B cell (primary cell): ENCODE measurements around the gene OVOL3. TPM values are rescaled to one million over a fixed set of nuclear protein-coding genes. Genes with fewer than 3 reads are reported as not detected.

Experiments
- ATAC-seq: fragments of 200-7000 bp; cut with Tn5 transposase; one replicate; pipeline ENCODE4 v1.10.0; 2021; ENCODE audit warnings: low read depth, mild to moderate bottlenecking, moderate number of reproducible peaks, moderate library complexity
- CTCF ChIA-PET: fragments of 350-600 bp; sonication (Branson Sonifier 250); formaldehyde crosslinking; loops from one replicate; lab custom pipeline; 2021; ENCODE audit warnings: antibody characterized with exemption, inconsistent platforms; lab: Charles Lee
- POLR2A ChIA-PET: fragments of 350-600 bp; sonication (Branson Sonifier 250); formaldehyde crosslinking; loops from one replicate; lab custom pipeline; 2021; ENCODE audit warnings: antibody characterized with exemption; lab: Charles Lee
- DNase-seq: peaks from one replicate; pipeline ENCODE4 v3.0.0; 2013
- H2AFZ ChIP-seq: 2 replicates; pipeline ENCODE4 v1.6.1; 2012; ENCODE audit warnings: mild to moderate bottlenecking, low read depth, low read length; ENCODE audit not compliant: insufficient read depth, poor library complexity, severe bottlenecking
- H3K27ac ChIP-seq, 2 donors: 1 replicate in 1 of 2; 2 replicates in 1 of 2; pipeline ENCODE4 v1.5.1; 2012 to 2013; ENCODE audit warnings: low read length in 2 of 2, mild to moderate bottlenecking in 2 of 2, moderate library complexity in 1 of 2
- H3K27me3 ChIP-seq, 4 experiments: fragments of 200-600 bp in 1 of 4; sonication (generic) in 1 of 4; replicated peaks in 1 of 4; 1 replicate in 2 of 4; 2 replicates in 2 of 4; pipeline versions ENCODE4 v1.6.1 to v1.7.0; 2013 to 2016; ENCODE audit warnings: low read length in 3 of 4, mild to moderate bottlenecking in 2 of 4, mixed read lengths in 1 of 4, moderate library complexity in 1 of 4; ENCODE audit not compliant: insufficient read depth in 4 of 4, control insufficient read depth in 3 of 4; ENCODE audit errors: control extremely low read depth in 1 of 4
- H3K36me3 ChIP-seq, 2 experiments: replicated peaks in 1 of 2; 1 replicate in 1 of 2; 2 replicates in 1 of 2; pipeline versions ENCODE4 v1.6.1 to v1.7.1; 2013; ENCODE audit warnings: low read length in 1 of 2; ENCODE audit not compliant: insufficient read depth in 2 of 2, control insufficient read depth in 1 of 2; ENCODE audit errors: control extremely low read depth in 1 of 2, extremely low read depth in 1 of 2
- H3K4me1 ChIP-seq, 2 donors: fragments of 200-600 bp in 1 of 2; sonication (generic) in 1 of 2; 1 replicate in 1 of 2; 2 replicates in 1 of 2; pipeline versions ENCODE4 v1.5.1 to v1.6.1; 2013 to 2017; ENCODE audit warnings: low read length in 2 of 2; ENCODE audit not compliant: control insufficient read depth in 2 of 2, insufficient read depth in 2 of 2
- H3K4me2 ChIP-seq: replicated peaks from 2 replicates; pipeline ENCODE3; 2012; ENCODE audit warnings: mild to moderate bottlenecking, low read depth, low read length; ENCODE audit not compliant: poor library complexity, severe bottlenecking
- H3K4me3 ChIP-seq, 5 experiments: fragments of 200-600 bp in 1 of 5; sonication (generic) in 1 of 5; 1 replicate in 3 of 5; 2 replicates in 2 of 5; pipeline versions ENCODE4 v1.5.1 to v1.7.0; 2011 to 2016; ENCODE audit warnings: low read length in 4 of 5, mild to moderate bottlenecking in 4 of 5, low read depth in 2 of 5, control low read depth in 1 of 5, moderate library complexity in 1 of 5; ENCODE audit not compliant: insufficient read depth in 1 of 5; ENCODE audit errors: control extremely low read depth in 1 of 5, extremely low read depth in 1 of 5
- H3K79me2 ChIP-seq: fragments of 200-600 bp; sonication (generic); one replicate; pipeline ENCODE4 v1.6.0; 2016; ENCODE audit warnings: low read length; ENCODE audit not compliant: control insufficient read depth, insufficient read depth
- H3K9ac ChIP-seq: fragments of 200-600 bp; sonication (generic); 2 replicates; pipeline ENCODE4 v1.6.1; 2017; ENCODE audit warnings: mild to moderate bottlenecking, low read length, moderate library complexity
- H3K9me3 ChIP-seq, 3 donors: one replicate each; pipeline versions ENCODE4 v1.6.1 to v1.7.1; 2013; ENCODE audit warnings: low read length in 2 of 3; ENCODE audit not compliant: control insufficient read depth in 2 of 3, insufficient read depth in 1 of 3; ENCODE audit errors: control extremely low read depth in 1 of 3
- H4K20me1 ChIP-seq: 2 replicates; pipeline ENCODE4 v1.6.0; 2012; ENCODE audit warnings: mild to moderate bottlenecking, low read length; ENCODE audit not compliant: insufficient read depth, control insufficient read depth, poor library complexity, severe bottlenecking
- H3K27ac Mint-ChIP-seq: one replicate; pipeline ENCODE4 v1.8.0; 2021; ENCODE audit warnings: mixed read lengths
- H3K27me3 Mint-ChIP-seq: one replicate; pipeline ENCODE4 v1.8.0; 2021; ENCODE audit warnings: mixed read lengths
- H3K4me1 Mint-ChIP-seq: one replicate; pipeline ENCODE4 v1.8.0; 2021; ENCODE audit warnings: mixed read lengths
- H3K4me3 Mint-ChIP-seq: one replicate; pipeline ENCODE4 v1.8.0; 2021; ENCODE audit warnings: mixed read lengths
- H3K9me3 Mint-ChIP-seq: one replicate; pipeline ENCODE4 v1.8.0; 2022; ENCODE audit warnings: mixed read lengths; ENCODE audit not compliant: insufficient read depth
- CTCF ChIP-seq: fragments of 200-600 bp; IDR thresholded peaks from one replicate; pipeline ENCODE4 v1.8.0; 2022; ENCODE audit warnings: antibody characterized with exemption, mild to moderate bottlenecking
- EZH2 ChIP-seq: IDR thresholded peaks from 2 replicates; pipeline ENCODE4 v1.6.1; 2012; ENCODE audit warnings: borderline replicate concordance, low read depth, mild to moderate bottlenecking, moderate library complexity, low read length; ENCODE audit not compliant: insufficient read depth, poor library complexity, severe bottlenecking
- WGBS: methylation state at CpG from one replicate; pipeline ENCODE4 v1.1.5; 2013; ENCODE audit warnings: missing lambda C conversion rate; ENCODE audit not compliant: insufficient coverage; 5-methylcytosine and 5-hydroxymethylcytosine counted together
- intact Hi-C: fragments of 100-400 bp; cut with micrococcal nuclease; formaldehyde crosslinking; loops from one replicate; pipeline ENCODE4 v1.10.0; 2022
- polyA plus RNA-seq: library from polyadenylated mRNA; depleted of rRNA; stranded (reverse); fragments of >200 nt; gene quantifications from 2 replicates; pipeline ENCODE4 v1.2.3, GENCODE V29; 2012
- total RNA-seq, 2 donors: library from RNA; stranded (reverse); fragments of 120-200 nt in 1 of 2; gene quantifications; 1 replicate in 1 of 2; 2 replicates in 1 of 2; pipeline versions ENCODE4 v1.2.3 to v1.2.4, GENCODE V29; 2013 to 2022

OVOL3 gene
- total and polyA plus RNA-seq, 2 donors (not counting 1 experiment from before 2014, with no cell fraction given), result not detected

DNA sequence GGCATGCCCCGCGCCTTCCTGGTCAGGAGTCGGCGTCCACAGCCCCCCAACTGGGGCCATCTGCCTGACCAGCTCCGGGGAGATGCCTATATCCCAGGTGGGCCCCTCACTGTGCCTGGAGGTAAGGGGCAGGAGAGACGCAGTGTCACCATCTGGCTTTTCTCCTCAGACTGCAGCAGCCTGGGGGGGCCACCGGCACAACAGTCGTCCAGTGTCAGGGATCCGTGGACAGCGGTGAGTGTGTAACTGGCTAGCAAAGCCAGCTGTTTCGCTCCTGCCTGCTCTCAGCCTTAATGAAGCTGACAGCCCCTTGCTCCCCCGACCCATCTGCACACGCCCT lies 227 bp downstream of the OVOL3 start:
- H3K27ac Mint-ChIP-seq, result no peak overlapping the region
- Histone ChIP-seq H3K27ac (no peak overlapping the region), H3K79me2 (peaks cover 19% of the 10 kb centered on the region), H3K4me1 (peaks cover 13 to 17% of the 10 kb centered on the region in 2 donors), H3K4me3 (no peak overlapping the region), H3K9me3 (peaks cover 0 to 12% (median 0%) of the 10 kb centered on the region in 3 donors), H2AFZ (no peak overlapping the region), H3K36me3 (peaks cover 0 to 14% of the 10 kb centered on the region in 2 experiments), H3K27me3 (no peaks in the 10 kb centered on the region), H3K9ac (no peak overlapping the region), H4K20me1 (peaks cover 7% of the 10 kb centered on the region), H3K4me2 (no peak overlapping the region)
- H3K4me3 Mint-ChIP-seq, result no peak overlapping the region
- H3K9me3 Mint-ChIP-seq, result no peaks in the 10 kb centered on the region
- H3K4me1 Mint-ChIP-seq, result peaks cover 28% of the 10 kb centered on the region
- no peak for DNase-seq
- 79% methylated on average over 12 of the region's 13 CpGs for WGBS
- H3K27me3 Mint-ChIP-seq, result no peaks in the 10 kb centered on the region
- TF ChIP-seq CTCF (no peak), EZH2 (no peak)
- no peak for ATAC-seq
- ChIA-PET CTCF (no interaction called here), POLR2A (no interaction called here)
- intact Hi-C loops, result loop anchor here (10.0 kb wide), 1 partner anchor 466 kb away; the partner anchor contains the start of genes COX6B1 and ETV2

DNA sequence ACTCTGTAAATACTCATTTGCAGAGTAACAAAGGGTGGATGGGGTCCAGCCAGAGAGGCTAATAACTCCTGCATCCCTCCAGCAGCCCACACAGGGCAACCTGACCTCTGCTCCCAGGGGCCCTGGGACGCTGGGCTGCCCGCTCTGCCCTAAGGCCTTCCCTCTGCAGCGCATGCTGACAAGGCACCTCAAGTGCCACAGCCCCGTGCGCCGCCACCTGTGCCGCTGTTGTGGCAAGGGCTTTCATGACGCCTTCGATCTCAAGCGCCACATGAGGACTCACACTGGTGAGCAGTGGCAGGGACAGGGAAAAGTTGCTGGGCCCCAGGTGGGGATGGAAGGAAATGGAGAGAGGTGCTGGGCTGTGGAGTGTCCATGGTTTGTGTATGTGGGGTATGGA lies 1.7 kb downstream of the OVOL3 start:
- H4K20me1 ChIP-seq, result peaks cover 7% of the 10 kb centered on the region
- H3K4me3 ChIP-seq, result no peak overlapping the region
- H3K4me2 ChIP-seq, result no peak overlapping the region
- H3K4me1 Mint-ChIP-seq, result peaks cover 37% of the 10 kb centered on the region
- H3K36me3 ChIP-seq, result peaks cover 0 to 14% of the 10 kb centered on the region in 2 experiments
- WGBS, result 95% methylated on average over 10 of the region's 10 CpGs
- DNase-seq (no peak), ATAC-seq (no peak)
- POLR2A ChIA-PET, result no interaction called here
- no peaks in the 10 kb centered on the region for H3K9me3 Mint-ChIP-seq
- H3K27me3 ChIP-seq, result no peaks in the 10 kb centered on the region
- H3K4me1 ChIP-seq, result peaks cover 16 to 23% of the 10 kb centered on the region in 2 donors
- peak overlapping the region; percentile 48 for H3K27ac Mint-ChIP-seq
- H3K79me2 ChIP-seq, result peaks cover 32% of the 10 kb centered on the region
- H3K27me3 Mint-ChIP-seq, result no peaks in the 10 kb centered on the region
- no peak overlapping the region for H3K9ac ChIP-seq
- TF ChIP-seq EZH2 (no peak), CTCF (no peak)
- H3K27ac ChIP-seq, result no peak overlapping the region
- H3K9me3 ChIP-seq, result peaks cover 0 to 6% (median 0%) of the 10 kb centered on the region in 3 donors
- no peak overlapping the region for H2AFZ ChIP-seq
- CTCF ChIA-PET, result no interaction called here
- intact Hi-C loops, result loop anchor here (10.0 kb wide), 1 partner anchor 468 kb away; the partner anchor contains the start of genes COX6B1 and ETV2
- peak overlapping the region; percentile 71 for H3K4me3 Mint-ChIP-seq
